BJ (cell line): ENCODE measurements around the gene CRIM1. TPM values are rescaled to one million over a fixed set of nuclear protein-coding genes. Genes with fewer than 3 reads are reported as not detected.

ENCODE experiments used
- CTCF ChIA-PET: fragments of 350-600 bp; formaldehyde crosslinking; extraction: SDS; loops from one replicate; lab custom pipeline; 2021; ENCODE audit warnings: antibody characterized with exemption, inconsistent platforms; lab: Yijun Ruan, JAX
- POLR2A ChIA-PET: fragments of 300-600 bp; sonication (Branson Sonifier 250); formaldehyde crosslinking; extraction: SDS; loops from one replicate; lab custom pipeline; 2021; ENCODE audit warnings: antibody characterized with exemption; lab: Charles Lee
- DNase-seq: peaks from one replicate; pipeline ENCODE4 v3.0.0-alpha.2; 2011; ENCODE audit warnings: low read depth
- H3K27me3 ChIP-seq: 2 replicates; pipeline ENCODE4 v1.6.0; 2011; ENCODE audit warnings: low read length; ENCODE audit not compliant: control insufficient read depth, insufficient read depth
- H3K36me3 ChIP-seq: 2 replicates; pipeline ENCODE4 v1.5.1; 2011; ENCODE audit warnings: low read length; ENCODE audit not compliant: control insufficient read depth, insufficient read depth
- H3K4me3 ChIP-seq: 2 replicates; pipeline ENCODE4 v1.5.1; 2011; ENCODE audit warnings: low read depth, mild to moderate bottlenecking, control low read depth, low read length
- CTCF ChIP-seq: IDR thresholded peaks from 2 replicates; pipeline ENCODE4 v1.5.1; 2011; ENCODE audit warnings: low read depth, mild to moderate bottlenecking, control low read depth, inconsistent platforms, low read length, moderate library complexity; ENCODE audit not compliant: insufficient read depth
- polyA plus RNA-seq: library from polyadenylated mRNA; depleted of rRNA; stranded (reverse); fragments of >200 nt; gene quantifications from 2 replicates; pipeline ENCODE4 v1.2.3, GENCODE V29; 2011

The CRIM1 gene
- polyA plus RNA-seq, 1 experiment, result 729 TPM

- no peak for TF ChIP-seq CTCF
Observed at GRCh38 chr2:36553683-36554082, 198.1 kb downstream of the CRIM1 start.

GRCh38 chr2:36554531-36554930, 199.0 kb downstream of the CRIM1 start:
- H3K4me3 ChIP-seq, result no peak overlapping the region
- H3K27me3 ChIP-seq, result no peaks in the 10 kb centered on the region
- peaks cover 5% of the 10 kb centered on the region for H3K36me3 ChIP-seq
- DNase-seq, result no peak
- ChIA-PET POLR2A (no interaction called here), CTCF (interaction anchor here (0.6 to 1.0 kb wide), 4 partner anchors 42 to 117 kb away, joined by 3 read pairs; no protein-coding TSS in a partner anchor)
- no peak for TF ChIP-seq CTCF

More at GRCh38 chr2:36553683-36554082, 198.1 kb downstream of the CRIM1 start:
- DNase-seq, result no peak
- ChIA-PET CTCF (interaction anchor here (0.6 to 1.0 kb wide), 3 partner anchors 41 to 118 kb away, joined by 3 read pairs; no protein-coding TSS in a partner anchor), POLR2A (interaction anchor here (0.8 kb wide), 1 partner anchor 106 kb away, joined by 3 read pairs; no protein-coding TSS in a partner anchor)
- H3K36me3 ChIP-seq, result peaks cover 7% of the 10 kb centered on the region
- H3K27me3 ChIP-seq, result no peaks in the 10 kb centered on the region
- no peak overlapping the region for H3K4me3 ChIP-seq

- ChIA-PET POLR2A (no interaction called here), CTCF (interaction anchor here (0.6 to 2.1 kb wide), 4 partner anchors 11 to 112 kb away, joined by 3 to 8 read pairs (median 3); no protein-coding TSS in a partner anchor)
- no peak for DNase-seq
- no peaks in the 10 kb centered on the region for H3K27me3 ChIP-seq
- no peak overlapping the region for H3K4me3 ChIP-seq
- peaks cover 7% of the 10 kb centered on the region for H3K36me3 ChIP-seq
- no peak for TF ChIP-seq CTCF
Observed at GRCh38 chr2:36555789-36556188, 200.2 kb downstream of the CRIM1 start.

DNA sequence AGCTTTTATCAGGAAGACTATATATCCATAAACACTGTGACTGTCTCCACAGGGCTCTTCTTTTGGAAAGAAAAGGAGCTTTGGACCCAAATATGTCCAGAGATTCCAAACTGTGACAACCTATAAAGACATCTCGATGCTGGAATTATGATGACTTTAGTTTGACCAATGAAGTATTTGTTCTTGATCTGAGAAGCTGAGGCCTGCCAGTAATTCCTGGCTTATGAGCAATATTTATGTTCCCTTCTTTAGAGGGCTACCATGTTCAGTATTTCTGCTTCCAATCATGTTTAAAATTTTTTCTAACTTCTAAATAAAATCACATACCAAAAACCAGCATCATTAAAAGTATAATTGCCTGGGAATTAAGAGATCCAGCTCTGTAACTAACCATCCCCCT, 201.3 kb downstream of the CRIM1 start:
- ChIA-PET CTCF (interaction anchor here (0.6 to 2.1 kb wide), 5 partner anchors 12 to 204 kb away, joined by 3 to 8 read pairs (median 3); no protein-coding TSS in a partner anchor), POLR2A (interaction anchor here (0.6 to 0.8 kb wide), 3 partner anchors 12 to 109 kb away, joined by 4 to 6 read pairs (median 4); no protein-coding TSS in a partner anchor)
- DNase-seq, result peak; percentile 74
- Histone ChIP-seq H3K36me3 (peaks cover 5% of the 10 kb centered on the region), H3K4me3 (no peak overlapping the region), H3K27me3 (no peaks in the 10 kb centered on the region)
- TF ChIP-seq CTCF, result no peak

DNA sequence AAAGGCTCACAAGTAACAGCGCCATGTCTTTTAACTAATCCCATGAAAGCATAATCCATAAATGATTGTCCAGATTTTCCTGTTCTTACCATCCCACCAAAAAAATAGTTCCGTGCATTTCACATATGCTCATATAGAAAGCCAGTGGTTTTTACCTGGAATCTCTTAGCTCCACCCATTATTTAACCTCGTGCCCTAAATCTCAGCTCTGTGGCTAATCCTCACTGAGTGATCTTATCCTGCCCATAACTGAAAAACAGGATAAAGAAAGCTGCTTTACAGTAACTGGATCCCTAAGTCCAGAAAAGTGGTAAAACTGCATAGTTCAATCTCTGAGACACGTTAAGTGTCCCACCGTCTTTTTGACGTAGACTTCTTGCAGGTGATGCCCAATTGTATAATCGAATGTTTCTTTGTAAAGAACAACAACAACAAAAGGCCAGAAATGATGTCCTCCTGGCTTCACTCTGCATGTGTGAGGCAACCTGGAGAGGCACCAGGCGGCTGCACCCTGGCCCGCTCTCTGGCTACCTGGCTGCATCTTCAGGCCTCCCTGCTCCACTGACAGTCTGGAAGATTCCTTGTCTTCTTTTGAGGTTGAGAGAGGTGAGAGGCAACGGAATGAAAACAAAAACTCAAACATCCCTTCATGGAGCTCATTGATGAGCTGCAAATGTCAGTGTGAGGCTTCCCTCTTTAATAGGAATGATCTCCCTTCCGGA, 203.8 kb downstream of the CRIM1 start:
- H3K27me3 ChIP-seq, result no peaks in the 10 kb centered on the region
- H3K4me3 ChIP-seq, result no peak overlapping the region
- peaks cover 3% of the 10 kb centered on the region; the same call in 1 of the 2 replicates for H3K36me3 ChIP-seq
- TF ChIP-seq CTCF, result no peak
- DNase-seq, result no peak
- CTCF ChIA-PET, result interaction anchor here (0.9 to 2.0 kb wide), 2 partner anchors 105 to 207 kb away, joined by 3 to 7 read pairs; no protein-coding TSS in a partner anchor
- POLR2A ChIA-PET, result no interaction called here
